GM12878 (cell line): ENCODE measurements around the gene MYF6. TPM values are rescaled to one million over a fixed set of nuclear protein-coding genes. Genes with fewer than 3 reads are reported as not detected.

Source experiments
- ATAC-seq: fragments of 200-7000 bp; cut with Tn5 transposase; 3 replicates; pipeline ENCODE4 v1.9.1; 2020; ENCODE audit warnings: mild to moderate bottlenecking, moderate library complexity
- BruUV-seq: library from RNA; stranded (reverse); fragments of 400-500 nt; replicated peaks from 2 replicates; lab custom pipeline; 2021; lab: Mats Ljungman, UMichigan
- CTCF ChIA-PET: fragments of 300-600 bp; sonication (Branson Sonifier 250); formaldehyde crosslinking; extraction: SDS; loops from one replicate; lab custom pipeline; 2021; ENCODE audit warnings: inconsistent platforms; lab: Yijun Ruan, JAX
- POLR2A ChIA-PET: fragments of 350-600 bp; formaldehyde crosslinking; extraction: SDS; loops from one replicate; lab custom pipeline; 2021; ENCODE audit warnings: inconsistent platforms; lab: Charles Lee
- RAD21 ChIA-PET: fragments of 300-600 bp; sonication (Branson Sonifier 250); formaldehyde crosslinking; loops from one replicate; lab custom pipeline; 2023; ENCODE audit warnings: antibody characterized with exemption; ENCODE audit not compliant: unreplicated experiment; lab: Charles Lee
- SMC1A ChIA-PET: fragments of 300-600 bp; sonication (Branson Sonifier 250); formaldehyde crosslinking; loops from one replicate; lab custom pipeline; 2023; ENCODE audit not compliant: unreplicated experiment, uncharacterized antibody; lab: Charles Lee
- DNase-seq: peaks from one replicate; pipeline ENCODE4 v3.0.0-alpha.2; 2011; ENCODE audit warnings: low read depth, low spot score
- FAIRE-seq: peaks from 3 replicates; lab custom pipeline; 2011; peaks lifted over from hg19 to GRCh38; lab: Jason Lieb, UNC
- H2AFZ ChIP-seq: 2 replicates; pipeline ENCODE4 v1.6.0; 2011; ENCODE audit warnings: low read depth, low read length, control low read depth; ENCODE audit not compliant: control insufficient read depth
- H3K27ac ChIP-seq: 2 replicates; pipeline ENCODE4 v1.5.1; 2011; ENCODE audit warnings: control low read depth; ENCODE audit not compliant: control insufficient read depth, insufficient read depth
- H3K27me3 ChIP-seq, 2 experiments: replicated peaks in 1 of 2; 2 replicates each; pipeline versions ENCODE4 v1.6.0 to v1.6.1; 2011; ENCODE audit warnings: low read length in 1 of 2; ENCODE audit not compliant: control insufficient read depth in 2 of 2, insufficient read depth in 2 of 2
- H3K36me3 ChIP-seq, 2 experiments: 2 replicates each; pipeline ENCODE4 v1.5.1; 2011; ENCODE audit warnings: low read length in 1 of 2; ENCODE audit not compliant: control insufficient read depth in 2 of 2, insufficient read depth in 2 of 2
- H3K4me1 ChIP-seq: 2 replicates; pipeline ENCODE4 v1.6.1; 2011; ENCODE audit warnings: mild to moderate bottlenecking, low read length, moderate library complexity, mixed read lengths; ENCODE audit not compliant: control insufficient read depth, insufficient read depth
- H3K4me2 ChIP-seq: 2 replicates; pipeline ENCODE4 v1.6.0; 2011; ENCODE audit warnings: control low read depth; ENCODE audit not compliant: control insufficient read depth, insufficient read depth
- H3K4me3 ChIP-seq: fragments of 200-600 bp; sonication (generic); 2 replicates; pipeline ENCODE4 v1.5.1; 2016
- H3K79me2 ChIP-seq: 2 replicates; pipeline ENCODE4 v1.6.0; 2011; ENCODE audit warnings: low read length; ENCODE audit not compliant: control insufficient read depth, insufficient read depth
- H3K9ac ChIP-seq: 2 replicates; pipeline ENCODE4 v1.8.0; 2011; ENCODE audit warnings: low read length, control low read depth, mixed read lengths; ENCODE audit not compliant: control insufficient read depth, insufficient read depth
- H3K9me3 ChIP-seq: replicated peaks from 3 replicates; pipeline ENCODE4 v1.5.1; 2011; ENCODE audit warnings: mild to moderate bottlenecking, low read length; ENCODE audit not compliant: control insufficient read depth, insufficient read depth
- H4K20me1 ChIP-seq: 2 replicates; pipeline ENCODE4 v1.6.0; 2011; ENCODE audit not compliant: control insufficient read depth, insufficient read depth
- ATF3 ChIP-seq: IDR thresholded peaks from 2 replicates; pipeline ENCODE4 v1.6.1; 2011; ENCODE audit warnings: low read depth, mild to moderate bottlenecking, low read length, moderate library complexity, borderline replicate concordance; ENCODE audit errors: extremely low read depth
- ATF7 ChIP-seq: fragments of 450-650 bp; IDR thresholded peaks from 2 replicates; pipeline ENCODE4 v1.6.1; 2016; ENCODE audit warnings: low read depth, mild to moderate bottlenecking
- BCLAF1 ChIP-seq: fragments of 450-650 bp; IDR thresholded peaks from 2 replicates; pipeline ENCODE4 v1.6.1; 2017; ENCODE audit warnings: antibody characterized with exemption, mild to moderate bottlenecking, moderate library complexity
- BRCA1 ChIP-seq: IDR thresholded peaks from 2 replicates; pipeline ENCODE4 v1.6.1; 2011; ENCODE audit warnings: low read depth, low read length, improper control_type of control experiment
- CUX1 ChIP-seq: IDR thresholded peaks from 2 replicates; pipeline ENCODE4 v1.6.1; 2012; ENCODE audit warnings: improper control_type of control experiment, low read depth, low read length; ENCODE audit not compliant: insufficient replicate concordance
- E2F4 ChIP-seq: IDR thresholded peaks from 2 replicates; pipeline ENCODE4 v1.6.1; 2012; ENCODE audit warnings: low read depth, low read length, improper control_type of control experiment
- EED ChIP-seq: sonication (generic); IDR thresholded peaks from 2 replicates; pipeline ENCODE4 v1.6.1; 2016; ENCODE audit warnings: antibody characterized with exemption, low read depth
- IRF3 ChIP-seq: fragments of 450-650 bp; IDR thresholded peaks from 2 replicates; pipeline ENCODE4 v1.6.1; 2014; ENCODE audit warnings: mild to moderate bottlenecking
- NBN ChIP-seq: fragments of 450-650 bp; IDR thresholded peaks from 2 replicates; pipeline ENCODE4 v1.6.1; 2016
- POLR2AphosphoS5 ChIP-seq: IDR thresholded peaks from 2 replicates; pipeline ENCODE4 v1.6.1; 2011; ENCODE audit warnings: mild to moderate bottlenecking, low read length, inconsistent platforms
- RELA ChIP-seq: fragments of 450-650 bp; IDR thresholded peaks from 2 replicates; pipeline ENCODE4 v1.8.0; 2014; ENCODE audit warnings: borderline replicate concordance; ENCODE audit not compliant: partially characterized antibody
- SMAD5 ChIP-seq: IDR thresholded peaks from 2 replicates; pipeline ENCODE4 v1.6.1; 2016; ENCODE audit warnings: antibody characterized with exemption, low read depth
- TCF7 ChIP-seq: IDR thresholded peaks from 2 replicates; pipeline ENCODE4 v1.6.1; 2014; ENCODE audit warnings: antibody characterized with exemption, borderline replicate concordance
- WGBS: methylation state at CpG from one replicate; pipeline ENCODE4 v1.1.6; 2016; ENCODE audit warnings: low lambda C conversion rate; ENCODE audit not compliant: insufficient replicate concordance, insufficient coverage; ENCODE audit errors: missing lambda C conversion rate; 5-methylcytosine and 5-hydroxymethylcytosine counted together
- in situ Hi-C: fragments of 300-500 bp; cut with MboI; formaldehyde crosslinking; loops from 9 replicates; pipeline ENCODE4 v1.14.3; 2018; ENCODE audit warnings: mixed read lengths
- intact Hi-C: fragments of 100-400 bp; cut with micrococcal nuclease; formaldehyde crosslinking; loops from one replicate; pipeline ENCODE4 v1.14.2; 2022; ENCODE audit not compliant: unreplicated experiment
- polyA plus RNA-seq, 11 experiments: library from polyadenylated mRNA; depleted of rRNA in 4 of 11; unstranded in 6 of 11; stranded (reverse) in 5 of 11; fragments of >200 nt; fragmentation: Nextera tagmentation in 4 of 11; fragmentation: Illumina TruSeq in 1 of 11; extraction: Ambion mirVana in 4 of 11; extraction: Trizol in 1 of 11; gene quantifications; 1 replicate in 1 of 11; 2 replicates in 10 of 11; pipeline versions ENCODE4 v1.2.1 to v1.2.3, GENCODE V29; 2011 to 2016; ENCODE audit warnings: inconsistent platforms in 2 of 11, missing spikeins in 2 of 11, low read depth in 1 of 11
- total RNA-seq, 4 experiments: library from RNA; depleted of rRNA in 3 of 4; stranded (reverse); fragments of >200 nt in 3 of 4; fragmentation: Illumina TruSeq in 1 of 4; extraction: Trizol in 1 of 4; gene quantifications; 2 replicates each; pipeline versions ENCODE4 v1.2.1 to v1.2.3, GENCODE V29; 2013 to 2021

MYF6 gene
- total and polyA plus RNA-seq, 10 of the 15 experiments (the other 5 are each of a cell fraction or from before 2014, with no cell fraction given): not detected

- no peaks in the 10 kb centered on the region for H3K4me1 ChIP-seq
- RAD21 ChIA-PET: no interaction called here
- POLR2A ChIA-PET: no interaction called here
- H3K27ac ChIP-seq: no peak overlapping the region
- in situ Hi-C loops (no loop called here), intact Hi-C loops (no loop called here)
- no peaks in the 10 kb centered on the region for H4K20me1 ChIP-seq
- FAIRE-seq (no peak), DNase-seq (no peak), ATAC-seq (no peak)
- H2AFZ ChIP-seq: no peak overlapping the region
- H3K9me3 ChIP-seq: no peaks in the 10 kb centered on the region
- WGBS: 92% methylated on average over 1 of the region's 1 CpG
- H3K27me3 ChIP-seq: no peaks in the 10 kb centered on the region
- no TSS peak for BruUV-seq
- SMC1A ChIA-PET: interaction anchor here (0.6 to 1.5 kb wide), 2 partner anchors 23 to 45 kb away, joined by 3 to 4 read pairs; no protein-coding TSS in a partner anchor
- H3K4me2 ChIP-seq: no peak overlapping the region
- H3K36me3 ChIP-seq: no peaks in the 10 kb centered on the region
- CTCF ChIA-PET: interaction anchor here (0.9 to 2.1 kb wide), 2 partner anchors 16 to 33 kb away, joined by 3 to 10 read pairs; no protein-coding TSS in a partner anchor
- H3K9ac ChIP-seq: no peak overlapping the region
- no peak overlapping the region for H3K4me3 ChIP-seq
- no peaks in the 10 kb centered on the region for H3K79me2 ChIP-seq
- TF ChIP-seq TCF7 (no peak), SMAD5 (no peak), NBN (no peak), ATF3 (no peak), BCLAF1 (no peak), ATF7 (no peak), E2F4 (no peak), CUX1 (no peak), RELA (no peak), BRCA1 (no peak), POLR2AphosphoS5 (no peak), IRF3 (no peak), EED (no peak)
Measured at GRCh38 chr12:80677994-80678393, 29.4 kb upstream of the MYF6 start.
